MM.1S (cell line): Measurements from ENCODE around the gene PSAT1.

Source experiments
- DNase-seq: peaks from one replicate; pipeline ENCODE4 v3.0.0-alpha.2; 2015
- H2AFZ ChIP-seq: fragments of 300-600 bp; sonication (generic); 2 replicates; pipeline ENCODE4 v1.6.0; 2016; ENCODE audit warnings: antibody characterized with exemption, low read length
- H3F3A ChIP-seq: fragments of 300-600 bp; sonication (generic); 2 replicates; pipeline ENCODE4 v1.6.1; 2016; ENCODE audit warnings: mild to moderate bottlenecking, antibody characterized with exemption, low read length, moderate library complexity, mixed read lengths; ENCODE audit not compliant: insufficient read depth
- H3K27ac ChIP-seq: fragments of 300-600 bp; sonication (generic); 2 replicates; pipeline ENCODE4 v1.5.1; 2016; ENCODE audit warnings: mild to moderate bottlenecking, low read length
- H3K27me3 ChIP-seq: fragments of 300-600 bp; sonication (generic); replicated peaks from 2 replicates; pipeline ENCODE4 v1.6.0; 2016; ENCODE audit warnings: low read length; ENCODE audit not compliant: insufficient read depth
- H3K36me3 ChIP-seq: fragments of 300-600 bp; sonication (generic); replicated peaks from 2 replicates; pipeline ENCODE4 v1.6.1; 2016; ENCODE audit warnings: mild to moderate bottlenecking, low read length, mixed read lengths; ENCODE audit not compliant: insufficient read depth
- H3K4me1 ChIP-seq: fragments of 300-600 bp; sonication (generic); 2 replicates; pipeline ENCODE4 v1.6.1; 2016; ENCODE audit warnings: low read length, mixed read lengths
- H3K4me2 ChIP-seq: fragments of 300-600 bp; sonication (generic); 2 replicates; pipeline ENCODE4 v1.6.0; 2016; ENCODE audit warnings: low read depth, low read length
- H3K4me3 ChIP-seq: fragments of 300-600 bp; sonication (generic); 2 replicates; pipeline ENCODE4 v1.5.1; 2016; ENCODE audit warnings: low read length, mixed read lengths
- H3K79me2 ChIP-seq: fragments of 300-600 bp; sonication (generic); 2 replicates; pipeline ENCODE4 v1.6.1; 2016; ENCODE audit warnings: mixed run types, low read length, mixed read lengths
- H3K9ac ChIP-seq: fragments of 300-600 bp; sonication (generic); 2 replicates; pipeline ENCODE4 v1.6.1; 2016; ENCODE audit warnings: low read length, mixed read lengths
- H3K9me2 ChIP-seq: fragments of 300-600 bp; sonication (generic); replicated peaks from 2 replicates; pipeline ENCODE4 v1.6.1; 2016; ENCODE audit warnings: mild to moderate bottlenecking, low read length, mixed read lengths; ENCODE audit not compliant: insufficient read depth
- H3K9me3 ChIP-seq: fragments of 300-600 bp; sonication (generic); replicated peaks from 2 replicates; pipeline ENCODE4 v1.6.1; 2016; ENCODE audit warnings: mild to moderate bottlenecking, low read length, mixed read lengths; ENCODE audit not compliant: insufficient read depth
- H4K20me1 ChIP-seq: fragments of 300-600 bp; sonication (generic); 2 replicates; pipeline ENCODE4 v1.6.1; 2016; ENCODE audit warnings: mild to moderate bottlenecking, low read length, moderate library complexity, mixed read lengths; ENCODE audit not compliant: insufficient read depth
- EZH2 ChIP-seq: fragments of 300-600 bp; sonication (generic); optimal IDR thresholded peaks from 2 replicates; pipeline ENCODE3; 2017; ENCODE audit warnings: low read depth, mild to moderate bottlenecking, antibody characterized with exemption, low read length, mixed read lengths
- EZH2phosphoT487 ChIP-seq: fragments of 300-600 bp; sonication (generic); IDR thresholded peaks from 2 replicates; pipeline ENCODE4 v1.6.1; 2018; ENCODE audit warnings: antibody characterized with exemption, low read length
- TF ChIP-seq, protein P1 (sequence below): fragments of 300-600 bp; sonication (generic); IDR thresholded peaks from 2 replicates; pipeline ENCODE4 v1.5.1; 2016; ENCODE audit warnings: antibody characterized with exemption, low read length, mixed read lengths

Gene PSAT1

DNA sequence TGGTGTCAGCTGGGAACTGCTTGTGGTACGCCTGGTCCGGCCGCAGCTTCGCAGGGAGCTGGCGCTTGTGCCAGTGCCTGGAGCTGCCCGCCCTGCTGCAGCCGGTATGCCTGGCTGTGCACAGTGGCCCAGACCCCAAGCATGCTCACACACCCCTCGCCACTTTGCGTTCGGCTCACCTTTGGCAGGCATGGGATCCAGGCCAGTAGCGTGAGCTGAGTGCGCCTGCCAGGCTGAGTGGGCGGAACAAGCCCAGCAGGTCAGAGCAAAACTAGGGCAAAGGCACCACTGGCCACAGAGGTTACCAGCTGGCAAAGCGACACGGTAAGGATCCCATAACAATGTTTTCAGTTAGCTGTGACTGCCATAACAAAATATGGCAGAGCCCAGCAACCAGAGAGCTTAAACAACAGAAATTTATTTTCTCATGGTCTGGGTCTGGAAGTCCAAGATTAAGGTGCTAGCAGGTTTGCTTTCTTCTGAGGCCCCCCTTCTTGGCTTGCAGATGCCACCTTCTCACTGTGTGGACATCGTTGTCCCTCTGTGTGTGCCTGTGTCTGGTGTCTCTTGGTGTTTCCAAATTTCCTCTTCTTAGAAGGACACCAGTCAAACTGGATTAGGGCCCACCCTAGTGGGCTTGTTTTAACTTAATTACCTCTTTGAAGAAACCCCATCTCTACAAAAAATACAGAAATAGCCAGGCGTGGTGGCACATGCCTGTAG, 61.6 kb downstream of the PSAT1 start:
- H3K36me3 ChIP-seq = no peaks in the 10 kb centered on the region
- H3K27me3 ChIP-seq = no peaks in the 10 kb centered on the region
- no peak overlapping the region for H3K4me3 ChIP-seq
- H3K4me2 ChIP-seq = no peak overlapping the region
- H3K4me1 ChIP-seq = no peaks in the 10 kb centered on the region
- H3K9me2 ChIP-seq = no peaks in the 10 kb centered on the region
- no peak overlapping the region for H2AFZ ChIP-seq
- no peak overlapping the region for H3K9ac ChIP-seq
- no peak overlapping the region for H3K27ac ChIP-seq
- H3F3A ChIP-seq = no peaks in the 10 kb centered on the region
- TF ChIP-seq, protein P1, sequence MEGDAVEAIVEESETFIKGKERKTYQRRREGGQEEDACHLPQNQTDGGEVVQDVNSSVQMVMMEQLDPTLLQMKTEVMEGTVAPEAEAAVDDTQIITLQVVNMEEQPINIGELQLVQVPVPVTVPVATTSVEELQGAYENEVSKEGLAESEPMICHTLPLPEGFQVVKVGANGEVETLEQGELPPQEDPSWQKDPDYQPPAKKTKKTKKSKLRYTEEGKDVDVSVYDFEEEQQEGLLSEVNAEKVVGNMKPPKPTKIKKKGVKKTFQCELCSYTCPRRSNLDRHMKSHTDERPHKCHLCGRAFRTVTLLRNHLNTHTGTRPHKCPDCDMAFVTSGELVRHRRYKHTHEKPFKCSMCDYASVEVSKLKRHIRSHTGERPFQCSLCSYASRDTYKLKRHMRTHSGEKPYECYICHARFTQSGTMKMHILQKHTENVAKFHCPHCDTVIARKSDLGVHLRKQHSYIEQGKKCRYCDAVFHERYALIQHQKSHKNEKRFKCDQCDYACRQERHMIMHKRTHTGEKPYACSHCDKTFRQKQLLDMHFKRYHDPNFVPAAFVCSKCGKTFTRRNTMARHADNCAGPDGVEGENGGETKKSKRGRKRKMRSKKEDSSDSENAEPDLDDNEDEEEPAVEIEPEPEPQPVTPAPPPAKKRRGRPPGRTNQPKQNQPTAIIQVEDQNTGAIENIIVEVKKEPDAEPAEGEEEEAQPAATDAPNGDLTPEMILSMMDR = no peak
- TF ChIP-seq EZH2 (no peak), EZH2phosphoT487 (no peak)
- DNase-seq = no peak
- H4K20me1 ChIP-seq = no peaks in the 10 kb centered on the region
- no peaks in the 10 kb centered on the region for H3K79me2 ChIP-seq
- H3K9me3 ChIP-seq = no peaks in the 10 kb centered on the region

DNA sequence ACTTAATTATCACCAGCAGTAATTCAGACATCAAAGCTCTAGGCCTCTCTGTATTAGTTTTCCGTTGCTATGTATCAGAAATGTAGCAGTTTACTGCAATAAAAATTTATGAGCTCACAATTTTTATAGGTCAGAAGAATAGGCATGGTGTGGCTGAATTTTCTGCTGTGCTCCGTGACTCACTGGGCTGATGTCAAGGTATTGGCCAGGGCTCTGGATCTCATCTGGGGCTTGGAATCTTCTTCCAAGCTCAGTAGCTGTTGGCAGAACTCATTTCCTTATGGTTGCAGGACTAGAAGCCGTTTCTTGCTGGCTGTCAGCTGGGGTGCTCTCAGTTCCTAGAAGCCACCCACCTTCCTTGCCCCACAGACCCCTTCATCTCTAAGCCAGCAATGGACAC, 66.3 kb downstream of the PSAT1 start:
- Histone ChIP-seq H3K9ac (no peak overlapping the region), H3K4me3 (no peak overlapping the region), H3K4me2 (no peak overlapping the region), H3K27ac (no peak overlapping the region), H3K9me3 (no peaks in the 10 kb centered on the region), H2AFZ (no peak overlapping the region), H3K79me2 (no peaks in the 10 kb centered on the region), H3F3A (no peaks in the 10 kb centered on the region), H4K20me1 (no peaks in the 10 kb centered on the region), H3K9me2 (no peaks in the 10 kb centered on the region), H3K27me3 (no peaks in the 10 kb centered on the region), H3K36me3 (no peaks in the 10 kb centered on the region), H3K4me1 (0 out of 2 replicates have a peak, but pooled peaks cover 5% of the 10 kb centered on the region)
- TF ChIP-seq EZH2phosphoT487 (no peak), EZH2 (no peak)
- TF ChIP-seq, protein P1 = no peak
- no peak for DNase-seq

DNA sequence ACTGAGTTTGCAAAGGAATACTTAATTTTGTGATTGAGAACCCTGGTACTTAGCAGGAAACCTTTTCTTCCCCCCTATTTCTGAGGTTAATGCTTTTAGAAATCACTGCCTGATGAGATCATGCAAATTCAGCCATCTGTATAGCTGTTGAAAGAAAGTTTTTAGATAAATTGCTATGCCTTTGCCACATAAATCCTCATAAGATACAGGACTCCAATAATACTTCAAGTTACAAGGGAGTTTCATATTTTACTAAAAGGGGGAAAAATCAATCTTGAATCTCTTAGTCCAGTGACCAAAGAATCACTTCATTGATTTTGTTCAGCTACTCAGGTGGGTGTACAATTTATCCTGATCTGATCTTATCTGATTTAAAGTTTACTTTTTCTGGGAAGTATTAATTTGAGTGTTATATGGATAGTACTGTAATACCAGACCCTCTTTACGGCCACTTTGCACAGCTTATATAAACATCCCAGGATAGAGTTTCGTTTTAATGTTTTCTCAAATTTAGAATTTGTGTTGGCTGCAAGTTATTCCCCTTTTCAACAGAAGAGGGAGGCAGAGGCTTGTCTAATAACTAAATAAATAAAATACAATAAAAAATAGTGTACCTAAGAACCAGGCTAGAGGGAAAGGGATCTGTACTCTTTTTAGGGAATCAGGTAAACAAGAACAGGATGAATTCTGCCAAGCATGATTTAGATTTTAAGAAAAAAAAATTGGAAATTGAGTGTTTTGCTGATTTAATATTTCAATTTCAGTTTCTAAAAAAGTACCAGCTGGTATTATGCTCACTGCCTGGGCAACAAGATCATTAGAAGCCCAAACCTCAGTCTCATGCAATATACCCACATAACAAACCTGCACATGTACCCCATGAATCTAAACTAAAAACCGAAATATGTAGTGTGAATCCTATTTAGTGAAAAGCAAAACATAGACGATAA, 69.1 kb downstream of the PSAT1 start:
- Histone ChIP-seq H3K4me3 (no peak overlapping the region), H3K27ac (no peak overlapping the region), H3K36me3 (no peaks in the 10 kb centered on the region), H3K27me3 (no peaks in the 10 kb centered on the region), H2AFZ (0 out of 2 replicates have a peak overlapping the region, but pooled peaks have one; percentile 28), H3K9ac (no peak overlapping the region), H3K4me2 (peak overlapping the region; percentile 33; the same call in 1 of the 2 replicates), H3K9me2 (no peaks in the 10 kb centered on the region), H3F3A (no peaks in the 10 kb centered on the region), H3K9me3 (no peaks in the 10 kb centered on the region), H4K20me1 (no peaks in the 10 kb centered on the region), H3K79me2 (no peaks in the 10 kb centered on the region), H3K4me1 (0 out of 2 replicates have a peak, but pooled peaks cover 5% of the 10 kb centered on the region)
- DNase-seq = peak; percentile 38
- TF ChIP-seq EZH2phosphoT487 = no peak
- TF ChIP-seq, protein P1 = peak; percentile 55
